Smooth muscle cell (in vitro differentiated cells): Measurements from ENCODE around the gene SLC6A2. TPM values are rescaled to one million over a fixed set of nuclear protein-coding genes. Genes with fewer than 3 reads are reported as not detected.

Experiments
- DNase-seq: peaks from one replicate; lab custom pipeline; 2025; ENCODE audit not compliant: unreplicated experiment; lab: John Stamatoyannopoulos, UW
- H2AFZ ChIP-seq: fragments of 200-600 bp; sonication (generic); 2 replicates; pipeline ENCODE4 v1.6.0; 2016; ENCODE audit warnings: antibody characterized with exemption, low read depth, mild to moderate bottlenecking
- H3F3A ChIP-seq: fragments of 200-600 bp; sonication (generic); 2 replicates; pipeline ENCODE4 v1.6.0; 2017; ENCODE audit warnings: antibody characterized with exemption, low read depth
- H3K27ac ChIP-seq: fragments of 200-600 bp; sonication (generic); 2 replicates; pipeline ENCODE4 v1.5.1; 2016; ENCODE audit warnings: low read depth, mild to moderate bottlenecking
- H3K27me3 ChIP-seq: fragments of 200-600 bp; sonication (generic); 2 replicates; pipeline ENCODE4 v1.6.1; 2016; ENCODE audit warnings: low read depth, mild to moderate bottlenecking
- H3K36me3 ChIP-seq: fragments of 200-600 bp; sonication (generic); 2 replicates; pipeline ENCODE4 v1.5.1; 2016; ENCODE audit warnings: low read depth
- H3K4me1 ChIP-seq: fragments of 200-600 bp; sonication (generic); 2 replicates; pipeline ENCODE4 v1.5.1; 2016; ENCODE audit warnings: low read depth
- H3K4me2 ChIP-seq: fragments of 200-600 bp; sonication (generic); 2 replicates; pipeline ENCODE4 v1.6.0; 2016; ENCODE audit warnings: mild to moderate bottlenecking
- H3K4me3 ChIP-seq: fragments of 200-600 bp; sonication (generic); 2 replicates; pipeline ENCODE4 v1.5.1; 2016; ENCODE audit warnings: mild to moderate bottlenecking
- H3K79me2 ChIP-seq: fragments of 200-600 bp; sonication (generic); 2 replicates; pipeline ENCODE4 v1.6.0; 2016; ENCODE audit warnings: low read depth, mild to moderate bottlenecking
- H3K9ac ChIP-seq: fragments of 200-600 bp; sonication (generic); 2 replicates; pipeline ENCODE4 v1.6.0; 2016; ENCODE audit warnings: low read depth
- H3K9me3 ChIP-seq: fragments of 200-600 bp; sonication (generic); replicated peaks from 2 replicates; pipeline ENCODE4 v1.5.1; 2016; ENCODE audit warnings: low read depth
- H4K20me1 ChIP-seq: fragments of 200-600 bp; sonication (generic); 2 replicates; pipeline ENCODE4 v1.6.0; 2016; ENCODE audit warnings: low read depth
- CTCF ChIP-seq: fragments of 200-600 bp; sonication (generic); IDR thresholded peaks from 2 replicates; pipeline ENCODE4 v1.5.1; 2017; ENCODE audit warnings: borderline replicate concordance, mild to moderate bottlenecking, antibody characterized with exemption; ENCODE audit not compliant: insufficient read depth, poor library complexity, severe bottlenecking
- WGBS: methylation state at CpG from one replicate; pipeline ENCODE4 v1.1.7; 2016; ENCODE audit warnings: low lambda C conversion rate; 5-methylcytosine and 5-hydroxymethylcytosine counted together
- polyA plus RNA-seq: library from polyadenylated mRNA; unstranded; fragments of >200 nt; fragmentation: Nextera tagmentation; extraction: Ambion mirVana; gene quantifications from 2 replicates; pipeline ENCODE4 v1.2.1, GENCODE V29; 2016
- total RNA-seq: library from RNA; depleted of rRNA; stranded (reverse); fragments of >200 nt; gene quantifications from 2 replicates; pipeline ENCODE4 v1.2.3, GENCODE V29; 2014

Gene SLC6A2
- total and polyA plus RNA-seq, 2 experiments from 2014 or later: 0.22 to 0.33 TPM

- Histone ChIP-seq H3K9ac (no peak overlapping the region), H3K27ac (no peak overlapping the region), H4K20me1 (no peaks in the 10 kb centered on the region), H3K79me2 (no peaks in the 10 kb centered on the region), H3K4me2 (no peak overlapping the region), H3K27me3 (peaks cover 29% of the 10 kb centered on the region), H3F3A (no peaks in the 10 kb centered on the region), H3K36me3 (no peaks in the 10 kb centered on the region), H3K9me3 (no peaks in the 10 kb centered on the region), H2AFZ (no peak overlapping the region), H3K4me1 (no peaks in the 10 kb centered on the region), H3K4me3 (no peak overlapping the region)
- WGBS: 32% methylated on average over 2 of the region's 2 CpGs
- no peak for DNase-seq
- no peak for TF ChIP-seq CTCF
These were observed 54.7 kb downstream of the SLC6A2 start for GRCh38 chr16:55710466-55710865.

- TF ChIP-seq CTCF: peak; percentile 75
- no peak overlapping the region for H3K4me3 ChIP-seq
- H3K27ac ChIP-seq: no peak overlapping the region
- H3K79me2 ChIP-seq: no peaks in the 10 kb centered on the region
- H4K20me1 ChIP-seq: no peaks in the 10 kb centered on the region
- 30% methylated on average over 10 of the region's 10 CpGs for WGBS
- H3K4me2 ChIP-seq: no peak overlapping the region
- H3F3A ChIP-seq: no peaks in the 10 kb centered on the region
- H2AFZ ChIP-seq: no peak overlapping the region
- DNase-seq: no peak
- no peaks in the 10 kb centered on the region for H3K4me1 ChIP-seq
- peaks cover 22% of the 10 kb centered on the region for H3K27me3 ChIP-seq
- no peak overlapping the region for H3K9ac ChIP-seq
- no peaks in the 10 kb centered on the region for H3K36me3 ChIP-seq
- no peaks in the 10 kb centered on the region for H3K9me3 ChIP-seq
These were observed 56.4 kb downstream of the SLC6A2 start for GRCh38 chr16:55711959-55712876.

GRCh38 chr16:55713103-55713502 lies 57.3 kb downstream of the SLC6A2 start:
- no peak overlapping the region for H3K4me2 ChIP-seq
- no peak overlapping the region for H3K9ac ChIP-seq
- H3K36me3 ChIP-seq: no peaks in the 10 kb centered on the region
- no peaks in the 10 kb centered on the region for H3K9me3 ChIP-seq
- H3K4me1 ChIP-seq: no peaks in the 10 kb centered on the region
- no peak overlapping the region for H2AFZ ChIP-seq
- no peaks in the 10 kb centered on the region for H3F3A ChIP-seq
- H3K27me3 ChIP-seq: peaks cover 25% of the 10 kb centered on the region
- no peaks in the 10 kb centered on the region for H4K20me1 ChIP-seq
- TF ChIP-seq CTCF: no peak
- DNase-seq: no peak
- H3K4me3 ChIP-seq: no peak overlapping the region
- WGBS: 91% methylated on average over 1 of the region's 1 CpG
- H3K79me2 ChIP-seq: no peaks in the 10 kb centered on the region
- H3K27ac ChIP-seq: no peak overlapping the region

- Histone ChIP-seq H3K36me3 (no peaks in the 10 kb centered on the region), H3F3A (no peaks in the 10 kb centered on the region), H3K27me3 (peaks cover 34% of the 10 kb centered on the region), H3K4me1 (no peaks in the 10 kb centered on the region), H3K4me2 (no peak overlapping the region), H4K20me1 (no peaks in the 10 kb centered on the region), H3K79me2 (no peaks in the 10 kb centered on the region), H3K4me3 (no peak overlapping the region), H3K27ac (no peak overlapping the region), H3K9ac (no peak overlapping the region), H2AFZ (no peak overlapping the region), H3K9me3 (no peaks in the 10 kb centered on the region)
- WGBS: 79% methylated on average over 3 of the region's 3 CpGs
- no peak for DNase-seq
- no peak for TF ChIP-seq CTCF
These were observed 61.5 kb downstream of the SLC6A2 start for GRCh38 chr16:55717326-55717725.
